Measurements from ENCODE around the gene UGT2A2.

The UGT2A2 gene

GRCh38 chr4:69601065-69601464 lies 38.4 kb downstream of the UGT2A2 start:
- no peak overlapping the region for H3K4me3 ChIP-seq (ENCODE audit: low read depth, low read length)
- no peak for TF ChIP-seq CTCF (IDR thresholded peaks at IDR 0.05; ENCODE audit: low read depth, low read length)

- no peak for TF ChIP-seq CTCF (IDR thresholded peaks at IDR 0.05; ENCODE audit: low read depth, low read length)
- H3K4me3 ChIP-seq (ENCODE audit: low read depth, low read length): no peak overlapping the region
These were observed 39.4 kb downstream of the UGT2A2 start for GRCh38 chr4:69600013-69600412.

GRCh38 chr4:69594382-69594781 lies 45.1 kb downstream of the UGT2A2 start:
- no peak overlapping the region for H3K4me3 ChIP-seq (ENCODE audit: low read depth, low read length)
- TF ChIP-seq CTCF (IDR thresholded peaks at IDR 0.05; ENCODE audit: low read depth, low read length): no peak

GRCh38 chr4:69591364-69591763 lies 48.1 kb downstream of the UGT2A2 start:
- TF ChIP-seq CTCF (IDR thresholded peaks at IDR 0.05; ENCODE audit: low read depth, low read length): no peak
- H3K4me3 ChIP-seq (ENCODE audit: low read depth, low read length): no peak overlapping the region

- no peak for TF ChIP-seq CTCF (IDR thresholded peaks at IDR 0.05; ENCODE audit: low read depth, low read length)
- H3K4me3 ChIP-seq (ENCODE audit: low read depth, low read length): no peak overlapping the region
These were observed 49.6 kb downstream of the UGT2A2 start for GRCh38 chr4:69589884-69590283.

GRCh38 chr4:69584135-69584534 lies 55.3 kb downstream of the UGT2A2 start:
- TF ChIP-seq CTCF (IDR thresholded peaks at IDR 0.05; ENCODE audit: low read depth, low read length): no peak
- no peak overlapping the region for H3K4me3 ChIP-seq (ENCODE audit: low read depth, low read length)

GRCh38 chr4:69583543-69583942 lies 55.9 kb downstream of the UGT2A2 start:
- H3K4me3 ChIP-seq (ENCODE audit: low read depth, low read length): no peak overlapping the region
- TF ChIP-seq CTCF (IDR thresholded peaks at IDR 0.05; ENCODE audit: low read depth, low read length): no peak

All from WI38 (cell line).